ENCODE data around the gene COL6A3.

Gene COL6A3

DNA sequence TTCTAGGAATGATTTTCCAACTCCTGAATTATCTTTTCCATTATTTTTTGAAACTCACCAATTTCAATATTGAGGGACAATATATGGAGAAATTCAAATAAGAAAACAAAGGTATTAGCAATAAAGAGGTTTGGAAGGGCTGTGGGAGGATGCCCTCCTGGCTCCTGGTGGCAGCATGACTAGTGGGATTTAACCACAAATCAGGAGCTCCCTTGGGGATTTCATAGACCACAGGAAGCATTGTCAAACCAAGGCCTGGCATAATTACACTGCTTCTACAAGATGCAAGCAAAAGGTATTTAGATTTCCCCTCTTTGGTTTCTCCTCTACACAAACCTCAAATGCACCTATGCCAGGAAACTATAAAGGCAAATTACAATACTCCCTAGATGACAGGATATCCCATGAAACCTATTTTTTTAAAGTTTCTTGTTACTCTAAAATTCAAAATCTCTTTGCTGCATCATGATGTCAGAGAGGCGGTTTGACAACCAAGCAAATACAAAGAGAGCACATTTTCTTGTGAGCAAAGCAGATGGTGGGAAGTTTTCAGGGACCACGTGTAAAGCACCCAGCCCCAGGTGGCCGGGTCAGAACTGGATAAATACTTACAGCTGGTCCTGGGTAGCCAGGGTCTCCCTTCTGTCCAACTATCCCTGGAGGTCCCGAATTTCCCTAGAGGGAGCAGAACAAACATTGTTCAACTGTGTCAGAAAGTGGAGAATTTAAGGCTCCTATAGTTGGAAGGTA, 67.9 kb downstream of the COL6A3 start:
- DNase-seq (ENCODE audit: low spot score): no peak

DNA sequence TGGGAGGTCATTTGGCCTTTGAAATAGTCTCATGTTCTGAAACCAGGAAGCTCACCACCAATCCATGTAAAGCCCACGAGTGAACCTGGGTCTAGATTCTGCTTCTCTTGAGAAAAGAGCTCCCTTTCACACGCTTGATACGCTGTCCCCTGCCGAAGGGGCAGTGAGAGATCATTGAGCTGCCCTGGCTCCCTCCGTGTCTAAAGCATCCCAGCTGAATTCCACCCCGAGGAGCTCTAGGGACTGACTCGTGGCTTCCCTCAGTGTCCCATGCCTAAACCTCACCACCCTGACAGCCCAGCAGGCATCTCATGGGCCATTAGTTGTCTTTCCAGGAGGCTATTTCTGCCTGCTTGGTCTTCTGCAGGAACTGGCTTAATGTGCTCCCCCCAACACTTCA, 68.6 kb downstream of the COL6A3 start:
- DNase-seq (ENCODE audit: low spot score): no peak

- DNase-seq (ENCODE audit: low spot score): no peak
These were observed 69.0 kb downstream of the COL6A3 start for GRCh38 chr2:237344942-237345341.

GRCh38 chr2:237343993-237344392, 70.0 kb downstream of the COL6A3 start:
- no peak for DNase-seq (ENCODE audit: low spot score)

- DNase-seq (ENCODE audit: low spot score): no peak
These were observed 72.1 kb downstream of the COL6A3 start for GRCh38 chr2:237341872-237342271.

DNA sequence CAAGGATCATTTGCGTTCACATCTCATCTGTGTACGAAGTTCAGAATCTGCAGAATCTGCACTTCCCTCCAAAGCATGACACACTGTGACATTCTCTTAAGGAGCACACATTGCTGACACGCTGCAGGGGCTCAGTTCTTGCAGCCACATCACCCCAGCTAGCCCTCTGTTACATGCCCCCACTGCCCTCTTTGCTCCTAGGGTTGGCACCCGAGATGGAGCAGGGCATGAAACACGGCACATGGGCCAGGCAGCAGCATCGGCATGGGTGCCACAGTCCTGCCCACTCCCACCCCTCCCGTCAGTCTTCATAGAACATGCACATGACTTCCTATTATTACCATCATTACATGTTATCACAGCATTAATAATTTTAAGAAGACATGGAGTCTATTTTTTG, 76.4 kb downstream of the COL6A3 start:
- DNase-seq (ENCODE audit: low spot score): no peak

DNA sequence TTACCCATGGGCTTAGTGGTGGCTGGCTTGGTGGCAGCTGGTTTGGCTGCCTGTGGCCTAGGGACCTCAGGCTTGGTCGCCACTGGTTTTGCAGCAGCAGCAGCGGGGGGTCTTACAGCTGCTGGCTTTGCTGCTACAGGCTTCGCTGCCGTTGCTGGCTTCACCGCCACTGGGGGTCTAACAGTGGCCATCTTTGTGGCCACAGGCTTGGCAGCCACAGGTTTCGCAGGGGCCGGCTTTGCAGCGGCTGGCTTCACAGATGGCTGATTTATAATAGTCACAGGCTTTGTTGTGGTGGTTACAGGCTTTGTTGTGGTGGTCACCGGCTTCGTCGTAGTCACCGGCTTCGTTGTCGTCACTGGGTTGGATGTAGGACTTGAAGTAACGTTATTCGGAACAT, 77.8 kb downstream of the COL6A3 start:
- DNase-seq (ENCODE audit: low spot score): no peak

DNA sequence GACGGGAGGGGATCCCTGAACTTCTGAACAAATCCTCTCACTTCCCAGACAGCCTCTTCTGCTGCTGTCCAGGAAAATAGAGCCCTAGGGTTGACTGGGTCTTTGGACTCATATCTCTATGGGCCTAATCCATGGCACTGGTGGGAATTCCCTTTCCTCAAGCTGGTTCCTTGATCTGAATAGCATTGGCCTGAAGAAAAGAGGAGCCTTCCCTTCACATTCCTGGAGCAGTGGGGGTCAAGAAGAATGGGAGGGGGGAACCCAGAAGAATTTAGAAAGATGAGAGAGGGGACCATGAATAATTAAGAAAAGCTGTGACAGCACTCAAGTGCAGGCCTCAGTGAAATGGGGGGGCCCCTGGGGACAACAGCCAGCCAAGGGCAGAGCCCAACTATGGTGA, 80.2 kb downstream of the COL6A3 start:
- DNase-seq (ENCODE audit: low spot score): no peak

DNA sequence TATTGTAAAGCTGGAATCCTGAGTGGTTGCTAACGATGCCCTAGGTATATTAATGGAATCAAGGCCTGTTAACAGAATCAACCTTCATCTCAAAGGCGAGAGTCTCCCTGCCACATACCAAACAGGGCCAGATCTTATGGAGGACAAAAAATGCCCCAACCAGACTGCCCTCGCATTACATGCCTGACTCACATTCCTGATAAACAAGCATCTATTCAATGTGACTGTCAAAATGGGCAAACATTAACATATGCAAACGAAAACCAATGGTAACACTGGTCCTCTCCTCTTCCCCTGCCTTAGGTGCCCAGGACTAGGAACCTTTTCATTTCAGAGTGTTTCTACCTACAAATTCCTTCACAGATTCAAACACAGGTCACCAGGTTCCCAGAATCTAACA, 83.4 kb downstream of the COL6A3 start:
- DNase-seq (ENCODE audit: low spot score): no peak

DNA sequence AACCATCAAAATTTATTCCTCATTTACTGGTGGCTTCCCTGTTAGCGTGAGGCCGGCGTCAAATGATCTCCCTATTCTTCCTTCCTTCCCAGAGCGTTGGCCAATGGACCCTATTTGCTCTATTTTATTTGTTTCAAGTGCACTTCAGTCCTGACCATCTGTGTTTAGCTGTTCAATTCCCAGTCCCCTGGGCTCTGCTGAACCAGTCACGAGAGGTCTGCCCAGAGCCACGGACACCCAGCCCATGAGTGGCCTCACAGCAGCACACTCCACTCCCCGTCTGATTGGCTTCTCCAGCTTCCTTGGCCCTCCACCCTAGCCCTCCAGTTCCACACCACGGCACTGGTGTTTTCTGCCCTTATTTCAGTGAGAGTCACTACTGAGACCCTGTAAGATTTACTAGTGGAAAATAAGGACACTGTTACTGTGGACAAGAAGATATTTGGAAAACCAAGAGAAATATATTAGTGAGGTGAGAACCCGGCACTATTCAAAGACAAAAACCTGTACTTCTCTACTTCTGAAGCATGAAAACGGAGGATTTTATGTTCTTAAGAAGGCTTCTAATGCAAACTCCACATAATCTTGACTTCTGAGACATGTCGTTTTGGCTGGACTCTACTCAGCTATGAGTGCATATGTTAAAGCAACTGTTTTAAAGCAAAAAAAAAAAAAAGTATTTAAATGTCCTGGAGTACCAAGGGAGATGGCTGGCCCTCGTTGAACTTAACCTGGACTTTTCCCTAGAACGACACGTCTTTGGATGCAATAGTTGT, 86.6 kb downstream of the COL6A3 start:
- DNase-seq (ENCODE audit: low spot score): no peak

DNA sequence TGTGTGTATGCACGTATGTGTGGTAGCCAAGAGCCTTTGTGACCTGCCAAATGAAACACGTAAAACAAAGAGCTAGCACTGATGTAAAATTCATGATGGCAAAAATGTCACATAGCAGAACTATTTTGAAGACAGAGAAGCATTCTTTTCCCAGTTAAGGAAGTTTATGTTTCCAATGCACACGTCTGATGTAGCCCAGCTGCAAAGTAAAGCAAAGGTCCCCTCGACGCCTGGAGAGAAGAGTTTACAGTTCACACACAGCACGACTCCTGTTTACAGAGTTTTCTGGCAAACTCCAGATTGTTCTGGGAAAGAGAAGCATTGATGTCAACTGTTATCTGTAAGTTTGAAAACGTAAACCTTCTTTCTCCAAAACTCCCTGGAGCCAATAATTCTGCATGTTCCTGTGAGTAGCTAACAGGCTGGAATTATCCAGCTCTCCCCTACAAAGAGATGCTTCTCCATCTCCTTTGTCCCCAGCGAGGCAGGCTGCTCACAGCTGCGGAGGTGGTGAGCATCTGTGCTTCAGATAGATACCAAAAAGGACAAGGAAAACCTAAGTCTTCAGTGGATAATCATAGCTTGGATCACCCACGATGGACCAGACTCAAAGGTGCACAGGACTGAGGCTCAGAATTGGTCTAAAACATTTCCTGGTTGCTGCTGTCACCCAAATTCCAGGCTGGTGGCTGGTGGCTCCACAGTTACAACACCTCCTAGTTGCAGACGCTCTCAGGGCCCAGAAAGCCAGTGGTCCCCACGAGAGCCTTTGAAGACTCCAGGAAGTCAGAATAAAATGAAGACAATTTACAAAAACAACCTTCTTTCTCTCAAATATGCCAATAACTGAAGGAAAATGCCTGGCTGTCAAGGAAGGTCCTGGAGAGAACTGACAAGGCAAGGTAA, 87.4 kb downstream of the COL6A3 start:
- no peak for DNase-seq (ENCODE audit: low spot score)

DNA sequence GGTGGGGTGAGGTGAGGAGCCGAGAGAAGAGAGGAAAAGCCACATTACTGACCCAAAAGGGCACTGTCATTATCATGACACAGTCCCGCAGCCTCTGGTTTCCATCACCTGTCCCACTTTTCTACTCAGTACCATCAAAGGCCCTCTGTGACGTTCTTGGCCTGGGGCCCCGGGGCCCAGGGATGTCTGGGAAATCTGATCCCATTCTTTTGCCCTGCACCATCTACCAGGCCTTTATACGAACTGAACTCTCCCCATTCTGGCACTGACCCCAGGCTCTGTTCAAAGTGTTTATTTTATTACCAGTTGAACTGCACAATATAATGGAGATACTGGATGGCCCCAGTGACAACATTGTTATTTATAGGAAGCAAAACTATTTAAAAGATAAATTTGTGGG, 89.1 kb downstream of the COL6A3 start:
- DNase-seq (ENCODE audit: low spot score): no peak

DNA sequence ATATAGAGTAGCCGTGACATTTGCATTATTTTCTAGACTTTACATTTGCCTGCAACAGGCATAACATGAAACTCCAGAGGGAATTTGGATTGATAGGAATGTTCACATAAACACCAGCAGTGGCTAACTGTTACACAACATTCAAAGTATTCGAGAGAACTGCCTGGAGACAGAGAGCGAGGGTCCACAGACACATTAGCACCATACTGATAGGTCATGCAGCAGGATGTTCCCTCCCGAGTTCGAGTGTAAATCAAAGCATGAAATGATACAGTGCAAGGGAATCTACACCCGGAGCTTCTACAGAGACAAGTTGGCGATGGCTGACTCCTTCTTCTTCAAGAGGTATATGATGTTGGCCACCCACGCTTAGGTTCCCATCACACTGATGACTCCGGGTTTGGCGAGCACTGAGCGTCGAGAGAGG, 89.5 kb downstream of the COL6A3 start:
- DNase-seq (ENCODE audit: low spot score): no peak

- DNase-seq (ENCODE audit: low spot score): no peak
These were observed 90.3 kb downstream of the COL6A3 start for GRCh38 chr2:237323656-237324055.

- peak; percentile 57 for DNase-seq (ENCODE audit: low spot score)
These were observed 91.4 kb downstream of the COL6A3 start for GRCh38 chr2:237322564-237322963.

GRCh38 chr2:237321746-237322145, 92.2 kb downstream of the COL6A3 start:
- DNase-seq (ENCODE audit: low spot score): no peak

- no peak for DNase-seq (ENCODE audit: low spot score)
These were observed 93.0 kb downstream of the COL6A3 start for GRCh38 chr2:237320801-237321560.

DNA sequence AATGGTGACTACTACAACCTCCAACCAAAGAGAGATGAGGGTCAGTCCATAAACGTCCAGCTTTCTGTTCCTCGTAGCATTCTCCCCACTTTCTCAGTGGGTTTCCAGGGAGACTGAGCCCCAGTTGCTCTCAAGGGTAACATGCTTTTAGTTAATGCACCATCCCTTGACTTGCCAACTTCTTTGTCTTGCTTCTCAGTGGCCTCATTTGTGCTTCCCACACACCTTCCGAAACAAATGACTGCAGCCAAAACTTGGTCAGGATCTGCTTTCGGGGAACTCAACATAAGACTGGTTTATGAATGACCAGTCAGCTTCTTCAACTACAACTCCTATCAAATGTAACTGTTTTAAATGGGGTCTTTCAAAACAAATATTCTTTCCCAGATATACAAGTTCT, 94.1 kb downstream of the COL6A3 start:
- DNase-seq (ENCODE audit: low spot score): no peak

DNA sequence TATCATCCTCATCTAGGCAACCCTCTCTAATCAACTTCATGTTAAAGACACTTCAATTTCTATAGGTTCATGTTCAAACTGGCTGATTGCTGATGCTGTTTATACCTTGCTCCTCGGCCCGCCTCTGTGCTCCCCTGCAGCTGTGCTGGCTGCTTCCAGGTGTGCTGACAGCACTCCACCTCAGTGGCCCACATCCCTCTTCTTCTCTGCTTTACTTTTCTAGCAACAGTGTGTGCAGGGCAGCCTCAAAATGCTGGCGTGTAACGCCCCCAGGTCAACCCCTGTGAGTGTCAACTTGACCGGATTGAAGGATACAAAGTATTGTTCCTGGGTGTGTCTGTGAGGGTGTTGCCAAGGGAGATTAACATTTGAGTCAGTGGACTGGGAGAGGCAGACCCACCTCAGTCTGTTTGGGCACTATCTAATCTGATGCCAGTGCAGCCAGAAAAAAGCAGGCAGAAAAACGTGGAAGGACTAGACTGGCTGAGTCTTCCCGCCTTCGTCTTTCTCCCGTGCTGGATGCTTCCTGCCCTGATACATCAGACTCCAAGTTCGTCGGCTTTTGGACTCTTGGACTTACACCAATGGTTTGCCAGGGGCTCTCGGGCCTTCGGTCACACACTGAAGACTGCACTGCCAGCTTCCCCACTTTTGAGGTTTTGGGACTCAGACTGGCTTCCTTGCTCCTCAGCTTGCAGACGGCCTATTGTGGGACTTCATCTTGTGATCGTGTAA, 94.7 kb downstream of the COL6A3 start:
- DNase-seq (ENCODE audit: low spot score): no peak

DNA sequence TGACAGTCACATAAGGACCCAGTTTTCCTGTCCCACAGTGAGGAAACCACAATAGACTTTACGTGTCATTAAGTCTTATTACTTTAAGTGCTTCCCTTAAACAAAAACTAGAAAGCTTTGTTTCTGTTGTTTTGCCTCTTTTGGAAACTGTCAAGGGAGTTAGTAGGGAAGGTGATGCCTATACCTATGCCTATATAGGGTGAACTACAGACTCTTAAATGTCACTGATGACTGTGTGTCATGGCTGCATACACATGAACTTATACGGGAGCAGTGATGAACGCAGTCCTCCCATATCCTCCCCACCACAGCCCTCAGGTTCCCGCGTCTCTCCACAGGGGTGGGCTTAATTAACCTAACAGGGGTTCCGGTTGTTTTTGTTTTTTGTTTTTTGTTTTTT, 97.6 kb downstream of the COL6A3 start:
- no peak for DNase-seq (ENCODE audit: low spot score)

DNA sequence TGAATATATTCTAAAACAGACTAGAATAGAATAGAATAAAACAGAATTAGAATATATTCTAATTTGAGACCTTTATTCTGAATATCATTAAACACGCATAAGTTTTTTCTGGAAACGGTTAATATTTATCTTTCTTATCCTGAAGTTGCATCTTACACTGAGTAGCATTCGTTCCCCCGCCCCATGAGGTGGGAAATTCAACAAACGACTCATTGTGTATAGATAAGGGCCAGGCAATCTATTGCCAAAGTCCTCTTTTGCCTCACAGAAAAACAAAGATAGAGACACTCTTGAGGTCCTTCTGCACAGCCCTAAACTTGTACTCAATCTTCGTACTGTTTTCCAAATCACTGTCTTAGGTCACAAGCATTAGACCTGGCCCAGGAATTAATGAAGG, 98.1 kb downstream of the COL6A3 start:
- DNase-seq (ENCODE audit: low spot score): no peak

Data from iPS-NIHi11 (cell line).